ENCODE data around the gene RAD54L. TPM values are rescaled to one million over a fixed set of nuclear protein-coding genes. Genes with fewer than 3 reads are reported as not detected.
"Not testable (repeated sequence)": the region's sequence is repeated elsewhere in the genome, so short reads cannot be mapped to it uniquely, and the experiment has no call there.

The RAD54L gene
- total RNA-seq, 1 donor from 2014 or later: 5.1 TPM

DNA sequence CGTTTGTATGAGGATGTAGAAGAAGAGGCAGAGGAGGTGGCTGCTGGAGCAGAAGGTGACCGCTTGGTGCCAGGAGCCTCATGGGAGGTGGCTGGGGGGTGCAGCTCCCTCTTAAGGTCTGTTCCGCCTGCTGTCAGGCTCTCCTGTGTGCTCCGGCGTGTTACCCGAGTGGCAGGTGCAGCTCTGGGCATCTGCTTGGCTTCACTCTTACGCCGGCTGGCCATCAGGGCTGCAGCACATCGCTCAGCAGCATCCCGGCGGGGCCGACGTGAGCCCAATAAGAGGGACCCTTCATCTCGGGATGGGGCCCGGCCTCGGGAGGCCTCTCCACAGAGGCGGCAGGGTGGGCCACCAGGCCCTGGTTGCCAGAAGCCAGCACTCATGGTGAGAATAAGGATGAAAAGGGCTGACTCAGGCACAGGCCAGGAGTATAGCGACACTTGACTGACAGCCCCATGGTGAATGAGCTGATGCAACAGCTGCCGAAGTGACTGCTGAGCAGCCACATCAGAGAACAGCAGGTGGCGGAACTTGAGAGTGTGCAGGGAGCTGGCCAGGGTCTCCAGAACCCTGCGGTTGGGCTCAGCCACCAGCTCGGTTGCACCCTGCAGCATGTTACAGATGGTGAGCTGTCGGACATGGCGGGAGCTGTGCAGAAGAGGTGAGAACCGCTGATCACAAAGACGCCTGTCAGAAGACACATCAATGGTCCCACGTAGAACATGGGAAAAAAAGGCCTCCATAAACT is 38.3 kb downstream of the RAD54L start:
- DNase-seq (ENCODE audit: low read depth, low spot score): no peak

DNA sequence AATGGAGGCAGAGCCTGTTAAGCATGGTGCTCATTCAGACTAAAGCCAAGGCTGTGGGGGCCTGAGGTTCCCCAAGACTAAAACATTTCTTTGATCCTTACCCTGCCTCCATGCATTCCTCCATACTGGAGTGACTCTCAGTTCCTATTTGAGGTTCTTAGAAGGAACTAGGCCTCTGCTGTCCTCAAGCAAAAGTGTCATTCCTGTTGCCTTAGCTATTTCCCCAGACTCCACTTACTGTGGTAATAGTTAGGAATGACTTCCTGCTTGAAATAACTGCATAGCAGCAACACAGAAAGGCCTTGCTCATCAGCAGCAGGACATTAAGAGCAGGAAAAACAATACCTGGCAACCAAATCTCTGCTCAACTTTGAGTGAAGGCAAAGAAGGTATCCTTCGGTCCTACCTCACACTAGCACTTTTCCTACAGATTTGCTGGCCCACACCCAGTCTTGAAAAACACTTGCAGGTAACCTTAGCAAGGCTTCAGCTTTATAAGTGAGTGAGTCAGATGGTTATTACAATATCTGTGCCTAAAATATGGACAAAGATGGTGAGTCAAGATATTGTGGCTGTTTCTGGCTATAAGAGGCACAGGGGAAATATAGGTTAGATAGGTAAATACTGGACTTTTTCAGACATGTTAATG is 41.0 kb downstream of the RAD54L start:
- DNase-seq (ENCODE audit: low read depth, low spot score): no peak

DNA sequence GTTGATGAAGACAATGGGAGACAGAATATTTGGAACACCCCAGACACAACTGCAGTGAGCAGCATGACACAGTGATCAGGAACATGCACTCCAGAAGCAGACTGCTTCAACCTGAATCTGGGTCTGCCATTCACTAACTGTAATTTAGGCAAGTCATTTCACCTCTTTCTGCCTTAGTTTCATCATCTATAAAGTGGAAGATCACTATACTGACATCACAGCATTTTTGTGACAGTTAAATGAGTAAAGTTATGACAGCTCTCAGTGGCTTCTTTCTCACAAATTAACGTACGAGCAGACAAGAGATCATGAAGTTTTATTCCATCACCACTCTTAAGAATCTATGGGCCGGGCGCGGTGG is 41.6 kb downstream of the RAD54L start:
- DNase-seq (ENCODE audit: low read depth, low spot score): no peak

DNA sequence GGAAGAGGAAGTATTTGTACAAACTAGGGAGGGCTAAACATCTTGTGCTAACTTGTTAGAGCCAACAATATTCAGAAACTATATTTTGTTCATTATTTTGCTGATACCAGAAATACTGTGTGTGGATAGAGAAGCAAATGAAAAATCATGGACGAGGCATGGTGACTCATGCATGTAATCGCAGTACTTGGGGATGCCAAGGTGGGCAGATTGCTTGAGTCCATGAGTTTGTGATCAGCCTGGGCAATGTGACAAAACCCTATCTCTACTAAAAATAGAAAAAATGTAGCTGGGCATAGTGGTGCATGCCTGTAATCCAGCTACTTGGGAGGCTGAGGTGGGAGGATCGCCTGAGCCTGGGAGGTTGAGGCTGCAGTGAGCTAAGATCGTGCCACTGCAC is 42.4 kb downstream of the RAD54L start:
- no peak for DNase-seq (ENCODE audit: low read depth, low spot score)

DNA sequence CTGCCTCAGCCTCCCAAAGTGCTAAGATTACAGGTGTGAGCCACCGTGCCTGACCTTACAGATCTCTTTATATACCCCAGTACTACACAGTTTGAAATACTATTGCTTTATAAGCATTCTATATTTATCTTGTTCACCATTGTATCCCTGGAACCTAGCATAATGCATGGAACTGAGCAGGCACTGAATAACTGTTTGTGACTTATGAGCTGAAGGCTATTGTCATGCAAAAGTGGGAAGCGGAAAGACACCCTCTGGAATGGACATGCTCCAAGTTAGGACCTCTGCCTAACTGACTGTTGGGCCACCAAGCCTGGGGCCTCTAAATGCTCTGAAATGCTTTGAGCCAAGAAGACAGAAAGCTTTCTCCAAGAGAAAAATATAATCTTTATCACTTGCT is 47.7 kb downstream of the RAD54L start:
- no peak for DNase-seq (ENCODE audit: low read depth, low spot score)

DNA sequence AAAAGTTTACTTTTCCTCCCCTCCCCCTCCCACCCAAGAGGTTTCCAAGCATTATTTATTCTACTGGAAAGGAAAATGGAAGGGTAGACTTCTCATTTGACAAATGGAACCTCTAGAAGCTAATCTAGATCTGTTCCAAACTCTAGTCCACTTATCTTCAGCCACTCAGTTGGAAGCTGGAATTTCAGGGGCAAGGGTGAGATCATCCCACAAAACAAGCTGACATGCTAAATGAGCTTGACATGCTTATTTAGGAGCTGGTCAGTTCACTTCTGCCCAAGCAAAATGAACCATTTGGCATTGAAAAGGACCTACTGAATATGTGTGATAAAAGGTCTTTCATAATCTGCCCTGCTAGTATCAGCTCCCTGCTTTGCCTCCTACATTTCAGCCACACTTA is 50.8 kb downstream of the RAD54L start:
- no peak for DNase-seq (ENCODE audit: low read depth, low spot score)

DNA sequence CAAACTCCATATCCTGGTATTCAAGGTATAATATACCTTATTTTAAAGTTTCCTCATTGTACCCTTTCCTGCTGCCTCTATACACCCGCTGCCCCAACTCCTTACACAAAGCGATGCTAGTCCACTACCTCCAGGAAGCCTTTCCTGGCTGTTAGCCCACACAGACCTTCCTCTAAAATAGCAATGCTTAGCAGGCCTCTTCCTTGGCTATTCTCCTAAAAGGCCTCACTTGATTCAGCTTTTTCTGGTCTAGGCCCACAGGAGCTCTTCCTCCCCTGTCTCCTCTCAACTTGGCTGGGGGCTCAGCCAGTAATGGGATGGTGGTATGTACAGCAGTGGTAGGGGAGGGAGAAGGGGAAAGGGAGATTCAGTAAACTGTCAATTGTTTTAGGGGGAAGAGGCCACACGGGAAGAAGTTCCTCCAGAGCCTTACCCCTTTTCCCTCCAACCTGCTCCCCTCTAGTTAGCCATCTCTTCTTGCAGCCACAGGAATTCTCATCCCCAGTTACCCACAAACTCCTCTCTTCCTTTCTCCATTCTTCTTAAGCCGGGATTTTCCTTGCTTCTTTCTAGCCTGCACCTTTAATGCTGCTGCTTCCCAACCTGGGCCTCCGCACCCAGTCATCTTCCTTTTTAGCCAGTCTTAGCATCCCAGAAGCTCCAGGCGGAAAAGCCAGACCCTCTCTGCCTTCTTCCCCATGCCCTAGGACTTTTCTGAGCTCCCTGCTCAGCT is 53.3 kb downstream of the RAD54L start:
- DNase-seq (ENCODE audit: low read depth, low spot score): no peak

DNA sequence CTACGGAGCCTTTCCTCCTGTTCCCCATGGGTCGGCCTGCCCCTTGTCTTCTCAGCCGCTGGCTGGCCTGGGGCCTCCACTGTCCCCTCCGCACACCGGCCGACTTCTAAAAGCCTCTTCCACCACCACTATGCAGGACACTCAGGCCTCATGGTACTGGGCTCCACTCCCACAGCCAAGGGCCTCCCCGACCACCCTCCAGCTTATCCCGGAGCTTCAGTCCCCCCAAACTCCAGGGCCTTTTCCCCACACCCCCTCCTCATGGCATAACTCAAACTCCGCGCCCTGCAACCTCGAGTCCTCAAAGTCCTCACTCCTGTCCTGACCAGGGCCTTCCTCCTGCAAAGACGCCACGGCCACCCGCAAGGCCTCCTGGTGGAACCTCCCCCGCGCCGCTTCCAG is 53.8 kb downstream of the RAD54L start:
- no peak for DNase-seq (ENCODE audit: low read depth, low spot score)

DNA sequence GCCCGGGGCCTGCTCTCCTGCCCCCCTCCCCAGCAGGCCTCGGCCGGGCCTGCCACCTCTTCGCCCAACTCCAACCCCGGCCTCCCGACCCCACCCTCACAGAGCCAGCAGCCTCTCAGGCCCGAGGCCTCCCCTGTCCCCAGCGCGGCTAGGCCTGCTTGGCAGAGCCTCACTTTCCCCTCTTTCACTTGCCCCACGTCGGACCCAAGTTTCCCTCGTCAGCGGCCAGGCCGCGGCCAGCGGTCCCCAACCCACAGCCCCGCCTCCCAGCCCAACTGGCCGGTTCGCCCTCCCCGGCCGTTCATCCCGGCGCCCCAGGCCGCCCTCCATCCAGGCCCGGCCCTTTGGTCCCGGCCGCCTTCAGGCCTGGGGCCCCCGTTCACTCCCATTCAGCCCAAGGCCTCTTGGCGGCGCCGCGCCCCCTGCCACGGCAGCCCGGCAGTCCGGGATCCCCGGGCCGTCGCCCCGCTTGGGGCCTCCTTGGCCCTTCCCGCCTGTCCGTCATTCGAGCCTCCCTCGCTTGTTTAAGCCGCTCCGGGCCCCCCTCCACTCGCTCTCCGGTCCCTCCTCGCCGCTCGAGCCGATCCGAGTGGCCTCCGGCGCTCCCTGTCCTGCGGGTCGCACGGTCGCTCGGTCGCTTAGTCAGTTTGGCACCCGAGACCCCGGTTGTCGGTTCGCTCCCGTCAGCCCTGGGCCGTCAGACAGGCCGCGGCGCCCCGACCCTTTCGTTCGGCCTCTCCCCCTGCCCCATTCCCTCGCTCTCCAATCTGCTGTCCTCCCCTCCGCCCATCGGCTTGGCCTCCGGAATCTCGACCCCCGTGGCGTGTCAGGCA is 54.5 kb downstream of the RAD54L start:
- DNase-seq (ENCODE audit: low read depth, low spot score): no peak

DNA sequence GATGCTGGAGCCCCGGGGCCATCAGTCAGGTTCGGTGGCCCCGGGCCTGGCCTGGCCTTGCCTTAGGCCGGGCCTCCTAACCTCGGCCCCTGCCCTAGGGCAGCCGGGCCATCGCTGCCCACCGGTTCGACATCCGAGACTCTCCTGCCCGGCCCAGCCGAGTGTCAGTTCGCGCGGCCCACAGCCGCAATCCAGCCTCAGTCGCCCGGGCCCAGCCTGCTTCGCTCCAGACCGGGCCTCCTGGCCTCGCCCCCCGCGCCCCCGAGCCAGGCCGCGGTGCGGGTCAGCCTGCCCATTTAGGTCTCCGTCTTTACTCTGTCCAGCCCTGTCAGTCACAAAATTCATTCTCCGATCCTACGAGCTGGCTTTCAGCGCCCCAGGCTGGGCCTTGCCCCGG is 55.1 kb downstream of the RAD54L start:
- no peak for DNase-seq (ENCODE audit: low read depth, low spot score)

DNA sequence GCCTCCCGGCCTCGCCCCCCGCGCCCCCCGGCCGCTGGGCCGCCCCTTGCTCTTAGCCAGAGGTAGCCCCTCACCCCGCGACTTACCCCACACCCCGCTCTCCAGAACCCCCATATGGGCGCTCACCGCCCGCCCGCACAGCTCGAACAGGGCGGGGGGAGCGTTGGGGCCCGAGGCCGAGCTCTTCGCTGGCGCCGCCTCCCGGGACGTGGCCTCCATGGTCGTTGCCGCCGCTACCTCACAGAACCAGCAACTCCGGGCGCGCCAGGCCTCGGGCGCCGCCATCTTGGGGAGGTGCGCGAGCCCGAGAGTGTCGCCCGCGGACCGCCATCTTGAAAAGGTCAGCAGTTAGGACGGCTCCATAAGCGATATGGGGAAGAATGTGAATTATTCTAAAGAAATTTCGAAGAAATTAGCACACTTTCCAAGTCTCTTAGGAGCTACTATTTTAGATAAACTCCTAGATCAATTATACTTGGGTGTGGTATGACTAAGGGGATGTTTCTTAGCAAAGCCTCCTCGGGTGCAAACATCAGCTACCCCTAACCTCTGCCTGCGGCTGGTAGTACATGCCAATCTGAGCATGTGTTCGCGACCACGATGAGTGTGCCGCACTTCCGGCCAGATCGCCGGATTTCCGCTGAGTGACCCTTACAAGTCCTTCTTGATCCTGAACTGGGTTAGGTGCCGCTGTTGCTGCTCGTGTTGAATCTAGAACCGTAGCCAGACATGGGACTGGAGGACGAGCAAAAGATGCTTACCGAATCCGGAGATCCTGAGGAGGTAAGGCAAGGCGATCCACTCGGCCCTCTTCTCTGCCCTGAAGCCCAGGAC is 55.7 kb downstream of the RAD54L start, which contains the start of the genes LRRC41 and UQCRH:
Gene LRRC41 (minus strand): TSS at position 579 of the 834 bp plus-strand sequence. CDS start 294 bp downstream, at position 285.
Gene UQCRH (plus strand): TSS at position 661 of the 834 bp plus-strand sequence. CDS start 69 bp downstream, at position 730.
- peak; percentile 93 for DNase-seq (ENCODE audit: low read depth, low spot score)

DNA sequence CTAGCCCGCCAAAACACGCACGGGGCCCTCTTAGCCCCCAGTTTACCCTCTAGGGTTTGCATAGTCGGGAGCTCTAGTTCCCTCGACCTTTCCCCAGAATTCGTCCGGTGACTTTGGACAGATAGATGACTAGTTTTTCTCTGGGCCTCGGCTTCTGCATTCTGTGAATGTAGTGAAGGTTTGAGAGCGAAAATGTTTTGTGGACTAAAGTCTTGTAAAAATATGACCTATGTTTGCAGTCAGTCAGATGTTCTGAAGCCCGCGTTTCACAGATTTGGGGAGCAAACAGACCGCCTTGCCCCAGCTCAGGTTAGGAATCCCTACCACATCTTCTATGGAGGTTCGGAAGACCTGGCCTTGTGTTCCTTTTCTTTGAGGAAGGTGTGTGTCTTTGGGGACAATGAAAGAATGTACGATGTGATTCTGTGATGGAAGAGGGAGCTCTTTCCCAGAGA is 56.3 kb downstream of the RAD54L start:
- no peak for DNase-seq (ENCODE audit: low read depth, low spot score)

DNA sequence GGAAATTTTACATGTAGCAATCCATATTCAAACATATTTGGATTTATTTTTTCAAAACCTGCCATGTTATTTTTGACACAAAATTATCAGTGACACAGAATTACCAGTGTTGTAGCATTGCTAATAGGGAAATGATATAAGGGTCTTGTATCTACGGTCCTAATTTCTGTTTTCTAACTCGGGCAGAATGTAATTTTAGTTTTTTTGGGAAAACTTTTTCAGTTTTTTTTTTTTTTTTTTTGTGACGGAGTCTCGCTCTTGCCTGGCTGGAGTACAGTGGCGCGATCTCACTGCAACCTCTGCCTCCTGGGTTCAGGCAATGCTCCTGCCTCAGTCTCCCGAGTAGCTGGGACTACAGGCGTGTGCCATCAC is 58.6 kb downstream of the RAD54L start:
- DNase-seq (ENCODE audit: low read depth, low spot score): no peak

DNA sequence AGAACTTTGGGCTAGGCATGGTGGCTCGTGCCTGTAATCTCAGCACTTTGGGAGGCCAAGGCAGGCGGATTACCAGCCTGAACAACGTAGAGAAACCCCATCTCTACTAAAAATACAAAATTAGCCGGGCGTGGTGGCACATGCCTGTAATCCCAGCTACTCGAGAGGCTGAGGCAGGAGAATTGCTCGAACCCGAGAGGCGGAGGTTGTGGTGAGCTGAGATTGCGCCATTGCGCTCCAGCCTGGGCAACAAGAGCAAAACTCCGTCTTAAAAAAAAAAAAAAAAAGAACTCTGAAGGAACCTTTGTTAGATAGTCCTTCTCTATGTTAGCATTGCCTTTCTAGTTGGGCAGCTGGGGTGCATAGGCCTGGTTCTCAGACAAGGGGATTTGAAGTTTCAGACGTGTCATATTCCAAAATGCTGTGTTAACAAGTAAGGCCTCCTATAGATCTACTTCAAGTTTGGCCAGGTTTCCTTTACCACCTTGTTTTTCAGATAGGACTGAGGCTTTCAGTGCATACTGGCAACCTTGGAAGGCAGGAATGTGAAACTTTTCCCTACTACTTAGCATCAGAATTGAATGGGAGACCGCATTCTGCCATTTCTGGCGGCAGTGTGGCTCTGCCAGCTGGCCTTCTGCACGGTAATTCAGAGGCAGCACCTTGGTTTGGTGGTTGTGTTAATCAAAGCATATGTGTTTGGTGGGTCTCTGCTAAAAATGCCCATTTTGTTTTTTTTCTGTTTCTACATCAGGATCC is 62.0 kb downstream of the RAD54L start:
- DNase-seq (ENCODE audit: low read depth, low spot score): no peak

DNA sequence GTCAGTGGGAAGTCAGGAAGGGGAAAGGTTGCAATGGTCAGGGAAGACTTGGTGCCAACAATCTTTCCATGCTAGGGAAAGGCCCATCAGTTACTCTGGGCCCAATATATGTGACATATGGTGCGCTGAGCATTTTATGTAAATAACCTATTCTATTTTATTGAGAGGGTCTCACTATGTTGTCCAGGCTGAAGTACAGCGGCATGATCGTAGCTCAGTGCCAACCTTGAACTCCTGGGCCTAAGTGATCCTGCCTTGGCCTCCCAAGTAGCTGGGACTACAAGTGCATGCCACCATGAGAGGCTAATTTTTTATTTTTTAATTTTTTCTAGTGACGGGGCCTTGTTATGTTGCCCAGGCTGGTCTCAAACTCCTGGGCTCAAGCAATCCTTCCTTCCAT is 62.8 kb downstream of the RAD54L start:
- DNase-seq (ENCODE audit: low read depth, low spot score): no peak

DNA sequence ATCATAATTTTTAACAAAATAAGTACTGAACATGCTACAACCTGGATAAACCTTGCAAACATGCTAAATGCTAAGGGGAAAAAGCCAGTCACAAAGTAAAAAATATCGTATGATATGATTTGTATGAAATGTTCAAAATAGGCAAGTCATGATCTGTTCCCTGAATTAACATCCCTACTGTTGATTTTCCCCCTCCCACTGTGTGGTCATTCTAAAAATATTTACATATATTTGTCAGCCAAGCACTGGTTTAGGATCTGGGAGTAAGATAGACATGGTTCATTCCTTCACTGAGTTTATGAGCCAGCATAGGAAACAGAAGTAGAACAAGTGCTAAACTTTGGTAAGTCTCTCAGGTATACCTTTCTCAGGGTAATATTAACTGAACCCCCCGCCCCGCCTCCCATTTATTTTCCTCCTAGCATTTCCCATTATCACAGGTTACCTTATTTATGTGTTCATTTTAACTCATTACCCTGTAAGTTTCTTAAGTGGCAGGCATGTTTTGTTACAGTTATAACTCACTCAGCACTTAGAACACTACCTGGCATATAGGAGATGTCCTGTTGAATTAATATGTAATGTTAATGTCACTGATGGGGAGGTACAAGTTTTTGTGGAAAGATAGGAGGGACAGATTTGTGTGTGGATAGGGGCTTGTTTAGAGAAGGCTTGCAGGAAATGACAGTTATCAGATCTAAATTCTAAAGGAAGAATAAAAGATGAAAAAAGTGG is 68.3 kb downstream of the RAD54L start:
- no peak for DNase-seq (ENCODE audit: low read depth, low spot score)

DNA sequence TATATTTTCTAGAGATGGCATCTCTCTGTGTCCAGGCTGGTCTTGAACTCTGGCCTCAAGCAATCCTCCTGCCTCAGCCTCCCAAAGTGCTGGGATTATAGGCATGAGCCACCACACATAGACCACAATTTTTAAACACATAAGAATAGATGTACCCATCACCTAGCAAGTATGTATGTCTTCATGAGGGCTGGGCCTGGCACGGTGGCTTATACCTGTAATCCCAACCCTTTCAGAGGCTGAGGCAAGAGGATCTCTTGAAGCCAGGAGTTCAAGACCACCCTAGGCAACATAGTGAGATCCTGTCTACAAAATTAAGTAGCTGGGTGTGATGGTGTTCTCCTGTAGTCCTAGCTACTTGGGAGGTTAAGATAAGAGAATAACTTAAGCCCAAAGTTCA is 69.8 kb downstream of the RAD54L start:
- no peak for DNase-seq (ENCODE audit: low read depth, low spot score)

DNA sequence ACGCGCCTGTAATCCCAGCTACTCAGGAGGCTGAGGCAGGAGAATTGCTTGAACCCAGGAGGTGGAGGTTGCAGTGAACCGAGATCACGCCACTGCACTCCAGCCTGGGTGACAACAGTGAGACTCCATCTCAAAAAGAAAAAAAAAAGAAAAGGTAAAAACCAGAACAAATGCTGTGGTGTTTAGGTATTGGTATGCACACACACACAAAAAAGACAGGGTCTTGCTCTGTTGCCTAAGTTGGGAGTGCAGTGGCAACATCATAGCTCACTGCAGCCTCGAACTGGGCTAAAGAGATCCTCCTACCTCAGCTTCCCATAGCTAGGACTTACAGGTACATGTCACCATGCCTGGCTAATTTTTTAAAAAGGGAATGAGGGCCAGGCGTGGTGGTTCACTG is 71.7 kb downstream of the RAD54L start:
- not testable (repeated sequence) for DNase-seq (ENCODE audit: low read depth, low spot score)
